Upper lobe of right lung (tissue), 1 donor: ENCODE measurements around the gene HOXD10. TPM values are rescaled to one million over a fixed set of nuclear protein-coding genes. Genes with fewer than 3 reads are reported as not detected.

Experiments used
- ATAC-seq: fragments of 200-7000 bp; cut with Tn5 transposase; one replicate; pipeline ENCODE4 v1.9.1; 2020; ENCODE audit warnings: mild to moderate bottlenecking, moderate library complexity
- DNase-seq: peaks from one replicate; pipeline ENCODE4 v3.0.0-alpha.2; 2020
- H3K27ac ChIP-seq: fragments of 200-600 bp; one replicate; pipeline ENCODE4 v1.8.0; 2022
- H3K27me3 ChIP-seq: fragments of 200-600 bp; one replicate; pipeline ENCODE4 v1.8.0; 2022; ENCODE audit warnings: mild to moderate bottlenecking
- H3K36me3 ChIP-seq: fragments of 200-600 bp; one replicate; pipeline ENCODE4 v1.8.0; 2022
- H3K4me1 ChIP-seq: fragments of 200-600 bp; one replicate; pipeline ENCODE4 v1.8.0; 2022
- H3K4me3 ChIP-seq: fragments of 200-600 bp; one replicate; pipeline ENCODE4 v1.8.0; 2022; ENCODE audit warnings: mild to moderate bottlenecking
- H3K9me3 ChIP-seq: fragments of 200-600 bp; one replicate; pipeline ENCODE4 v1.8.0; 2022
- CTCF ChIP-seq: fragments of 200-600 bp; IDR thresholded peaks from one replicate; pipeline ENCODE4 v1.8.0; 2022; ENCODE audit warnings: antibody characterized with exemption
- intact Hi-C: fragments of 100-400 bp; cut with DNase I; formaldehyde crosslinking; loops from one replicate; pipeline ENCODE4 v1.11.0; 2022
- long read RNA-seq: library from polyadenylated mRNA; unstranded; transcript quantifications from one replicate; pipeline ENCODE4 v2.0.0, GENCODE V29; 2021
- total RNA-seq: library from RNA; stranded (reverse); fragmentation: NEBNext Ultra II Directional; extraction: Animal tissue kit (Norgen Biotek cat#: 25700); gene quantifications from one replicate; pipeline ENCODE4 v1.2.1, GENCODE V29; 2021
- donor health status: DM: no; HTN: yes; CAD: no; lungs with severe emphysema.

Gene HOXD10
- 0.55 TPM for total RNA-seq
- long read RNA-seq: 0 reads

- ATAC-seq (no peak), DNase-seq (no peak)
- Histone ChIP-seq H3K36me3 (no peaks in the 10 kb centered on the region), H3K27me3 (peaks cover 100% of the 10 kb centered on the region), H3K9me3 (no peaks in the 10 kb centered on the region), H3K4me3 (no peak within 1 kb of the TSS), H3K4me1 (no peaks in the 10 kb centered on the region), H3K27ac (no peak within 1 kb of the TSS)
- TF ChIP-seq CTCF: no peak
- intact Hi-C loops: no loop called here
Measured at GRCh38 chr2:176115883-176116813, at the start of gene HOXD10. Gene HOXD10, plus strand, starts transcription at chr2:176116778. Its CDS starts 56 bp downstream, at chr2:176116834.

- H3K9me3 ChIP-seq: no peaks in the 10 kb centered on the region
- peak overlapping the region; percentile 19 for H3K4me3 ChIP-seq
- H3K36me3 ChIP-seq: no peaks in the 10 kb centered on the region
- no peak for TF ChIP-seq CTCF
- DNase-seq (no peak), ATAC-seq (peak; percentile 31)
- H3K27me3 ChIP-seq: peaks cover 95% of the 10 kb centered on the region
- no peak overlapping the region for H3K27ac ChIP-seq
- intact Hi-C loops: no loop called here
- peaks cover 13% of the 10 kb centered on the region for H3K4me1 ChIP-seq
Measured at GRCh38 chr2:176067589-176068418, 48.8 kb upstream of the HOXD10 start.

GRCh38 chr2:176068419-176068832 is 48.2 kb upstream of the HOXD10 start:
- H3K36me3 ChIP-seq: no peaks in the 10 kb centered on the region
- H3K27me3 ChIP-seq: peaks cover 95% of the 10 kb centered on the region
- no peak overlapping the region for H3K4me3 ChIP-seq
- no peak for ATAC-seq
- TF ChIP-seq CTCF: no peak
- peaks cover 13% of the 10 kb centered on the region for H3K4me1 ChIP-seq
- H3K27ac ChIP-seq: no peak overlapping the region
- no peak for DNase-seq
- H3K9me3 ChIP-seq: no peaks in the 10 kb centered on the region
- intact Hi-C loops: no loop called here

- Histone ChIP-seq H3K27me3 (peaks cover 100% of the 10 kb centered on the region), H3K4me1 (peaks cover 13% of the 10 kb centered on the region), H3K9me3 (no peaks in the 10 kb centered on the region), H3K4me3 (no peak overlapping the region), H3K27ac (no peak overlapping the region), H3K36me3 (no peaks in the 10 kb centered on the region)
- DNase-seq (no peak), ATAC-seq (no peak)
- no peak for TF ChIP-seq CTCF
- intact Hi-C loops: no loop called here
Measured at GRCh38 chr2:176071330-176072291, 45.0 kb upstream of the HOXD10 start.

GRCh38 chr2:176072292-176072669 is 44.3 kb upstream of the HOXD10 start:
- H3K27me3 ChIP-seq: peaks cover 100% of the 10 kb centered on the region
- intact Hi-C loops: no loop called here
- no peak for ATAC-seq

More at GRCh38 chr2:176072292-176072669, 44.3 kb upstream of the HOXD10 start:
- Histone ChIP-seq H3K27ac (no peak overlapping the region), H3K9me3 (no peaks in the 10 kb centered on the region), H3K36me3 (no peaks in the 10 kb centered on the region), H3K4me1 (peaks cover 7% of the 10 kb centered on the region), H3K4me3 (no peak overlapping the region)
- no peak for DNase-seq
- no peak for TF ChIP-seq CTCF
